Measurements from ENCODE around the gene ADAMTS14. TPM values are rescaled to one million over a fixed set of nuclear protein-coding genes. Genes with fewer than 3 reads are reported as not detected.
"Not testable (repeated sequence)": the region's sequence is repeated elsewhere in the genome, so short reads cannot be mapped to it uniquely, and the experiment has no call there.

The ADAMTS14 gene, protein sequence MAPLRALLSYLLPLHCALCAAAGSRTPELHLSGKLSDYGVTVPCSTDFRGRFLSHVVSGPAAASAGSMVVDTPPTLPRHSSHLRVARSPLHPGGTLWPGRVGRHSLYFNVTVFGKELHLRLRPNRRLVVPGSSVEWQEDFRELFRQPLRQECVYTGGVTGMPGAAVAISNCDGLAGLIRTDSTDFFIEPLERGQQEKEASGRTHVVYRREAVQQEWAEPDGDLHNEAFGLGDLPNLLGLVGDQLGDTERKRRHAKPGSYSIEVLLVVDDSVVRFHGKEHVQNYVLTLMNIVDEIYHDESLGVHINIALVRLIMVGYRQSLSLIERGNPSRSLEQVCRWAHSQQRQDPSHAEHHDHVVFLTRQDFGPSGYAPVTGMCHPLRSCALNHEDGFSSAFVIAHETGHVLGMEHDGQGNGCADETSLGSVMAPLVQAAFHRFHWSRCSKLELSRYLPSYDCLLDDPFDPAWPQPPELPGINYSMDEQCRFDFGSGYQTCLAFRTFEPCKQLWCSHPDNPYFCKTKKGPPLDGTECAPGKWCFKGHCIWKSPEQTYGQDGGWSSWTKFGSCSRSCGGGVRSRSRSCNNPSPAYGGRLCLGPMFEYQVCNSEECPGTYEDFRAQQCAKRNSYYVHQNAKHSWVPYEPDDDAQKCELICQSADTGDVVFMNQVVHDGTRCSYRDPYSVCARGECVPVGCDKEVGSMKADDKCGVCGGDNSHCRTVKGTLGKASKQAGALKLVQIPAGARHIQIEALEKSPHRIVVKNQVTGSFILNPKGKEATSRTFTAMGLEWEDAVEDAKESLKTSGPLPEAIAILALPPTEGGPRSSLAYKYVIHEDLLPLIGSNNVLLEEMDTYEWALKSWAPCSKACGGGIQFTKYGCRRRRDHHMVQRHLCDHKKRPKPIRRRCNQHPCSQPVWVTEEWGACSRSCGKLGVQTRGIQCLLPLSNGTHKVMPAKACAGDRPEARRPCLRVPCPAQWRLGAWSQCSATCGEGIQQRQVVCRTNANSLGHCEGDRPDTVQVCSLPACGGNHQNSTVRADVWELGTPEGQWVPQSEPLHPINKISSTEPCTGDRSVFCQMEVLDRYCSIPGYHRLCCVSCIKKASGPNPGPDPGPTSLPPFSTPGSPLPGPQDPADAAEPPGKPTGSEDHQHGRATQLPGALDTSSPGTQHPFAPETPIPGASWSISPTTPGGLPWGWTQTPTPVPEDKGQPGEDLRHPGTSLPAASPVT
- 10.1 and 11.0 TPM in 2 replicates for total RNA-seq (2014; rRNA removed; shearing (Covaris generic))

DNA sequence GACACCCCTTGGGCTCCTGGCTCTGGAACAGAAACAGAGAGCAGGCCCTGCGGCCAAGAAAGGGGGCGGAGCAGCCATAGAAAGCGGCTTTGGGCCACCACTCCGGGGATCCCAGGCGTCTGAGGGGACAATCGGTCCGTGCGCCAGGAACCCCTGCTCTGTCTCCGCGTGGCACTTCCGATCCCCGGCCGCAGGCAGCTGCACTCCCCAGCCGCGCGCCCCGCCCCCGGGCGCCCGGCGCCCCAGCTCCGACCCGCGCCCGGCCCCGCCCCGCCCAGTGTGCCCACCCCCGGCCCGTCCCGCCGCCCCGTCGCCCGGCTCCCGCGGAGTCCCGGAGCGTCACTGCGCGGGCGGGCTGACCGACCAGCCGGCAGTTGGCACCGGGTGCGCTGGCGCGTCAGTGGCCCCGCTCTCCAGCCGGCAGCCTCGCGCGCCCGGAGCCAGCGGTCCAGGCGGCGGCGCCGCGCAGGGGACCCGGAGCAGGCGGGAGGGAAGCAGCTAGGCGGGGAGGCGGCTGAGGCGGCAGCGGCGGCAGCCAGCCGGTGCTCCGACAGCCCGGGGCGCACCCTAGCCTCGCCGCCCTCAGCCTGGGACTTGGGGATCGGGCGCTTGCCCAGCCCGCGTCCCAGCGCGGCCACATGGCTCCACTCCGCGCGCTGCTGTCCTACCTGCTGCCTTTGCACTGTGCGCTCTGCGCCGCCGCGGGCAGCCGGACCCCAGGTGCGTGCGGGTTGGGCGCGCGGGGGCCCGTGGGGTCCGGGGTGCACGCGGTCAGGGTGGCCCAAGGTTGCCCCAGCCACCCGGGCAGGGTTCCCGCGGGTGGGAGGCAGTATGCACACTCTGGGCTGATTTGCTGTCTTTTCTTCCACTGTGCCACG is at the start of gene ADAMTS14:
Gene ADAMTS14 (plus strand): TSS at position 342 of the 878 bp plus-strand sequence. CDS start 297 bp downstream, at position 639.
- peak; percentile 91 for DNase-seq (ENCODE audit: low read depth)

DNA sequence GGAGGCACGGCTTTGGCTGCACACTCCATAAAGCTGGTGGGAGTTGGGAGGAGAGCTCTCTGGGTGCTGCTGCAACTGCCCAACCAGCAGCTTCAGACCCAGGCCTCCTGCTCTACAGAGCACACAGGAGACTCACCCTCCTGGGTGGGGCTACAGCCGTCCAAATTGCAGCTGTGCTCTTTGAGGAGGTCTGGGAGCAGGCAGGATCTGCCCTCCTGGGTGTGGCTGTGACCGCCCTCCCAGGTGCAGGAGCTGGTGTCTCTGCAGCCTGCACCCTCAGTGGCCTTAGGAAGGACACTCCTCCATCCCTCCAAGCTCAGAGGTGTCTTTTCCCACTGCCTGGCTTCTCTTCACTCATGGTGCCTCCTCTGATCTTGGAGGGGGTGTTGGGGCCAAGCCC is 49.8 kb upstream of the ADAMTS14 start:
- DNase-seq (ENCODE audit: low read depth) = no peak

DNA sequence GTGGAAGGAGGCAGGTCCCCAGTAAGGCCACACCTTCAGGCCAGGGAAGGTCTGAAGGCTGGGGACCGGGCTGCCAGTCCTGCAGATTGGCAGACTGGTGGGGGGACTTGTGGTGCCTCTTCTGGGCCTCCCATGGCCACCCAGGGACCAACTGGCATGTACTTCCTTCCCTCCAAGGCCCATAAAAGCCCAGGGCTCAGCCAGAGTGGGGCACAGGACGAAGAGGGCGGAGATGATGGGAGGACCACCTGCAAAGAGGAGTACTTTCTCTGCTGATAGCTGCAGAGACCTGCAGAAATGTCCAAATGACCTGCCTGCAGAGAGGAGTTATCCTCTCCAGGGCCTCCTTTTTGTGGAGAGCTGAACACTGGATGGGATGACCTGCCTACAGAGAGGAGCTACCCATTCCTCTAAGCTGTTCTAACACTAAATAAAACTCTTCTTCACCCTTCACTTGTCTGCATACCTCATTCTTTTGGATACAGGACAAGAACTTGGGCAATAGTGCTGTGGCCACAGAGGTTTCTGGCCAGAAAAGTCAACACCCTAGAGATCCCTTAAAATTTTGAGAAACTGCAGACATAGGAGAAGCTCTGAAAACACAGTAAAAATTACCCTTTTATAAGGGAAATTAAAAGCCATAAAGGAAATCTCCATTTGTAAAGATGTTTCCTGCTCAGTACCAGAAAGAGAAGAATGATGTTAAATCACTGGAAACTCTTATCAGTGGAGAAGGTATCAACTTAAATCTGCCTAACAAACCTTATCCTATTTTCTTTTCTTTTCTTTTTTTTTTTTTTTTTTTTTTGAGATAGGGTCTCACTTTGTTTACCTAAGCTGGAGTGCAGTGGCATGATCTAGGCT is 49.1 kb upstream of the ADAMTS14 start:
- DNase-seq (ENCODE audit: low read depth) = no peak

DNA sequence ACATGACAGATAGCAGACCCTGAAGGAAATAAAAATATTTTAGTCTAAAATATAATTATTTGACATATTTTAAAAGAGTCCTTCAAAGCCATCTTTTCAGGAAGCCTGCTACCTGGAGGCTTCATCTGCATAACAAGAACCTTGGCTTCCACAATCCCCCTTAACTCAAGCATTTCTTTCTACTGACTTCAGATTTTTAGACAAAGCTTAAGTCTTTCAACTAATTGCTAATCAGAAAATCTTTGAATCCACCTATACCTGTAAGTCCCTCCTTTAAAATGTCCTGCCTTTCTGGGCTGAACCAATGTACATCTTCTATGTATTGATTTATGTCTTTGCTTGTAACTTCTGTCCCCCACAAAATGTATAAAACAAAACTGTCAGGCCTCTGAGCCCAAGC is 46.2 kb upstream of the ADAMTS14 start:
- DNase-seq (ENCODE audit: low read depth) = no peak

DNA sequence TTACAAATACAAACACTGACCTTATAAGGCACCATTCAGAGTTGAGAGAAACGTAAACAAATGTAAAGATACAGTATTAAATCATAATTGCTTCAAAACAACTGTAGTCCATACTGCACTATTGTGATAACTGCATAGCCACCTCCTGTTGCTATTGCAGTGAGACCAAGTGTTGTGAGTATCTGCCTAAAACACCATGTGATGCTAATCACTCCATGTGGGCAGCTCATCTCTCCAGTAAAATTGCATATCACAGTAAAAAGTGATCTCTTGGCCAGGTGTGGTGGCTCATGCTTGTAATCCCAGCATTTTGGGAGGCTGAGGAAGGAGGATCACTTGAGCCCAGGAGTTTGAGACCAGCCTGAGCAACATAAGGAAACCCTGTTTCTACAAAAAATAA is 43.0 kb upstream of the ADAMTS14 start:
- no peak for DNase-seq (ENCODE audit: low read depth)

DNA sequence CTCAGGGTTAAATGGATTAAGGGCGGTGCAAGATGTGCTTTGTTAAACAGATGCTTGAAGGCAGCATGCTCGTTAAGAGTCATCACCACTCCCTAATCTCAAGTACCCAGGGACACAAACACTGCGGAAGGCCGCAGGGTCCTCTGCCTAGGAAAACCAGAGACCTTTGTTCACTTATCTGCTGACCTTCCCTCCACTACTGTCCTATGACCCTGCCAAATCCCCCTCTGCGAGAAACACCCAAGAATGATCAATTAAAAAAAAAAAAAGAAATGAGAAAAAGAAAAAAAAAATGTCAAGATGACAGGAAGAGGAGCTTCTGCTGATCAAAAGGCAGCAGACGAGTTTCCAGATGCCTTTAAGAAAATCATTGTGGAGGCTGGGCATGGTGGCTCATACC is 40.6 kb upstream of the ADAMTS14 start:
- DNase-seq (ENCODE audit: low read depth) = not testable (repeated sequence)

DNA sequence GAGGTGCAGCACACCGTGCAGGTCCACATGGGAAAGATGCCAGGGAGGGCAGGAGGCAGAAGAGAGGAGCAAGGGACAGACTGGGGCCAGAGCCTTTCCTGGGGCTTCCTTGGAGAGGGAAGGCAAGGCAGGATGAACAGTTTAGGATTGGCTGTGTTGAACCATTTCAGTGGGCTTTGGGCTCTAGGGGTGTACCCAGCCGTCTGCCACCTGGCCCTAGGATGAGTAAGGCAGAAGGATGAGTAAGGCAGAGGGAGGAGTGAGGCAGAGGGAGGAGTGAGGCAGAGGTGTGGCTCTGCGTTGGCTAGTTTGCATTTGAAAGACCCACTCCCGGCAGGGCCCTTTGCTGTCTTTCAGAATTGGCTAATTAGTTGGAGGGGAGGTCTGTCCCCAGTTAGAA is 38.3 kb upstream of the ADAMTS14 start:
- DNase-seq (ENCODE audit: low read depth) = peak; percentile 60

DNA sequence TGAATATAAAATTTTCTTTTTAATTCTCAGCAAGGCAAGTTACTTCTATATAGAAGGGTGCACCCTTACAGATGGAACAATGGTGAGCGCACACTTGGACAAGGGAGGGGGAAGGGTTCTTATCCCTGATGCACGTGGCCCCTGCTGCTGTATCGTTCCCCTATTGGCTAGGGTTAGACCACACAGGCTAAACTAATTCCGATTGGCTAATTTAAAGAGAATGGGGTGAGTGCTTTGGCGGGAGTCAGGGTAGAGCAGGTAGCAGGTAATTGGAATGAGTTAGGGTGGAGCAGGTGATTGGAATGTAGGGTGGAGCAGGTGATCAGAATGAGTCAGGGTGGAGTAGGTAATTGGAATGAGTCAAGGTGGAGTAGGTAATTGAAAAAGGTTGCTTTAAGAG is 37.8 kb upstream of the ADAMTS14 start:
- not testable (repeated sequence) for DNase-seq (ENCODE audit: low read depth)

DNA sequence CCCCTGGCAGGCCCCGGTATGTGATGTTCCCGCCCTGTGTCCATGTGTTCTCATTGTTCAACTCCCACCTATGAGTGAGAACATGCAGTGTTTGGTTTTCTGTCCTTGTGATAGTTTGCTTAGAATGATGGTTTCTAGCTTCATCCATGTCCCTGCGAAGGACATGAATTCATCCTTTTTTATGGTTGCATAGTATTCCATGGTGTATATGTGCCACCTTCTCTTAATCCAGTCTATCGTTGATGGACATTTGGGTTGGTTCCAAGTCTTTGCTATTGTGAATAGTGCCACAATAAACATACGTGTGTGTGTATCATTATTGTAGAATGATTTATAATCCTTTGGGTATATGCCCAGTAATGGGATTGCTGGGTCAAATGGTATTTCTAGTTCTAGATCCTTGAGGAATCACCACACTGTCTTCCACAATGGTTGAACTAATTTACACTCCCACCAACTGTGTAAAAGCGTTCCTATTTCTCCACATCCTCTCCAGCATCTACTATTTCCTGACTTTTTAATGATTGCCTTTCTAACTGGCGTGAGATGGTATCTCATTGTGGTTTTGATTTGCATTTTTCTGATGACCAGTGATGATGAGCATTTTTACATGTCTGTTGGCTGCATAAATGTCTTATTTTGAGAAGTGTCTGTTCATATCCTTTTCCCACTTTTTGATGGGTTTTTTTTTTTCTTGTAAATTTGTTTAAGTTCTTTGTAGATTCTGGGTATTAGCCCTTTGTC is 32.5 kb upstream of the ADAMTS14 start:
- DNase-seq (ENCODE audit: low read depth) = not testable (repeated sequence)

DNA sequence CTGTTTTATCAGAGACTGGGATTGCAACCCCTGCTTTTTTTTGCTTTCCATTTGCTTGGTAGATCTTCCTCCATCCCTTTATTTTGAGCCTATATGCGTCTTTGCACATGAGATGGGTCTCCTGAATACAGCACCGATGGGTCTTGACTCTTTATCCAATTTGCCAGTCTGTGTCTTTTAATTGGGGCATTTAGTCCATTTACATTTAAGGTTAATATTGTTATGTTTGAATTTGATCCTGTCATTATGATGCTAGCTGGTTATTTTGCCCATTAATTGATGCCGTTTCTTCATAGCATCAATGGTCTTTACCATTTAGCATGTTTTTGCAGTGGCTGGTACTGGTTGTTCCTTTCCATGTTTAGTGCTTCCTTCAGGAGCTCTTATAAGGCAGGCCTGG is 29.0 kb upstream of the ADAMTS14 start:
- DNase-seq (ENCODE audit: low read depth) = not testable (repeated sequence)

DNA sequence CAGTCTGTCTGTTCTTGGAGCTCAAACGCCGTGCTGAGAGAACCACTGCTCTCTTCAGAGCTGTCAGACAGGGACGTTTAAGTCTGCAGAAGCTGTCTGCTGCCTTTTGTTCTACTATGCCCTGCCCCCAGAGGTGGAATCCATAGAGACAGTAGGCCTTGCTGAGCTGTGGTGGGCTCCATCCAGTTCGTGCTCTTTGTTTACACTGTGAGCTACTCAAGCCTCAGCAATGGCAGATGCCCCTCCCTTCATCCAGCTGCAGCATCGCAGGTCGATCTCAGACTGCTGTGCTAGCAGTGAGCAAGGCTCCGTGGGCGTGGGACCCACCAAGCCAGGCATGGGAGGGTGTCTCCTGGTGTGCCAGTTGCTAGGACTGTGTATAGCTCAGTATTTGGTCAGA is 27.3 kb upstream of the ADAMTS14 start:
- not testable (repeated sequence) for DNase-seq (ENCODE audit: low read depth)

DNA sequence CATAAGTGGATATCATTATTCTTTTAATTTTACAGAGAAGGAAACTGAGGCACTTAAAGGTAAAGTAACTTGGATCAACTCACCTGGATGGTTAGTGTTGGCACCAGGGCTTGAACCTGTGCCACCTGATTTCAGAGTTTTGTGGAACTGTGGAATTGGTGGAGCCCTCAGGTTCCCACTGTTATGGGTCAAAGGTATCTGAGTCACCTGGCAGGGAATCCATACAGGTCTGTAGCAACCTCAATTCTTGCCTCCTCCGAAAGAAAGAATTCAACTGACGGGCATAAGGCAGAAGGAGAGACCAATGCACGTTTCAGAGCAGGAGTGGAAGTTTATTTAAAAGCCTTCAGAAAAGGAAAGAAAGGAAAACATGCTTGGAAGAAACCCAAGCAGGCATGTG is 25.2 kb upstream of the ADAMTS14 start:
- DNase-seq (ENCODE audit: low read depth) = no peak

DNA sequence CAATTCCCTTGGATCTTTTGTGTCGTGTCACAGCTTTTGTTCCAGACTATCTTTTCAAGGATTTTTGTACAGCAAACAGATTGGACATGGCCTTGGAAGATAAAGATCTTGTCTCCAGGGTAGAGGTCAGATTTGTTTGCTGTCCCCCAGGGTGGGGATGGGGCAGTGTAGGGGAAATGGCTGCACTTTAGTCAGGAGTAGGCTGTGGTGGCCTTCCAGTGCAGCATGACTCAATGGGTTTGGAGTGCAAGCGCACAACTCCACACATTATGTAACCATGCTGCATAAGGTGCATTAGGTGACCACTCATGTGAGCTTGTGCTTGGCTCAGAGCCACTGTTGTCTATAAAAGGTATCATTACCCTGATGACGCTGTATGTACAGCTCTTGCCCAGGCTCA is 23.9 kb upstream of the ADAMTS14 start:
- no peak for DNase-seq (ENCODE audit: low read depth)

DNA sequence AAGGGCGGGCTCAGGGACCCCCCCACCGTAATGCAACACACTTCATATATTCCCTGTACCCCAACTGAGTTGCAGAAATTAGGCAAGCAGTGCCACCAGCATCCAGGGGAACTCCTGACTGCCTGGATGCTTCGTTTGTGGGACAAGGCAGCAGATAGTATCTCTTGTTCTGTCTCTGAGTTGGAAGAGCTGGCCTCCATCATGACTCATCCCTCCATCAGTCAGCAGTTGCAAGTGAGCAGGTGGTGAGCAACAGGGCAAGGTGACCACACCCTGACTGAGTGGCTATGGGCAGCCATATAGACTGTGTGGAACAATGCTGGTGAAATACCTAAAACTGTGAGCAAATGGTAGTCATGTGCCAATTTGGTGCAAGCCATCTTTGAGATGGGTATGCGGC is 22.8 kb upstream of the ADAMTS14 start:
- peak; percentile 90 for DNase-seq (ENCODE audit: low read depth)

DNA sequence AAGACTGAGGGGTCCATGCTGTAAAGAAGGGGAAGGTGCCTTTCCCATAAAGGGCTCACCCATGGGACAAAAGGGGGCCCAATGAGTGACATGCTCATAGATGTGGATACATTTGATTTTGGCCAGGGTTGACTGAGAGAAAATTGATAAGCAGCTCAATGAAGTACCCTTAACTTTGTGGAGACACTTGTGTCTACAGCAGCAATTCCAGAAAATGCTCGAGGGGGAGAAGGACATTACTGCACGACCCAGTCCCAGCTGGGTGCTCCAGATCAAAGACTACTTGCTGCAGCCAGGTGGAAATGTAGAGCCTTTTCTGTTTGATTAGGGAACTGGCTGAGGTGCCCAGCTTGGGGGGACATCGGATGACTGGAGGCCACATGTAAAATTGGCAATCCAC is 22.2 kb upstream of the ADAMTS14 start:
- no peak for DNase-seq (ENCODE audit: low read depth)

DNA sequence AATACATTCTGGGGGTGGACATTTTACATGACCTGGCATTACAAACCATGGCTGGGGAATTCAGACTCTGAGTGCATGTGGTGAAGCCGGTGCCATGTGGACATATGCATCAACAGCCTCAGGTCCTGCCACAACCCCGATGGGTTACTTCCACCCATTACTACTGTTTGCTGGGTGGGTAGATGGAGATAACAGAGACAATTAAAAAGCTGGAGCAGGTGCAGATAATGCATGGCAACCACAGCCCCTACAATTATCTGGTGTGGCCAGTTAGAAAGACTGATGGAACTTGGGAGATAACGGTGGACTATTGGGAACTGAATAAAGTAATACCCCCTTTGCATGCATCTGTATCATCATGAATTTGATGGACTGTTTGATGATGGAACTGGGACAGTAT is 21.6 kb upstream of the ADAMTS14 start:
- no peak for DNase-seq (ENCODE audit: low read depth)

DNA sequence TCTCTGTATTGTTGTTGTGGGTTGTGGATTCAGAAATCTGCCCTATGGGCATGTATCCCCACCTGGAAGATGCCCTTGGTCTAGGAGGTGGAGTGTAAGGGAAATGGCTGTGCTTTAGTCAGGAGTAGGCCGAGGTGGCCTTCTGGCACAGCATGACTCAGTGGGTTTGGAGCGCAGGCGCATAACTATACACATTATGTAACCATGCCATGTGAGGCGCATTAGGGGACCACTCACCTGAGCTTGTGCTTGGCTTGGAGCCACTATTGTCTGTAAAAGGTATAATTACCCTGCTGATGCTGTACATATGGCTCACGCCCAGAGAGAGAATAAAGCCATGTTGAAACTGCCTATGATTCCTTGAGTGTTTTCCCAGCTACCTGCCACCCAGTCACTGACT is 20.6 kb upstream of the ADAMTS14 start:
- DNase-seq (ENCODE audit: low read depth) = no peak

DNA sequence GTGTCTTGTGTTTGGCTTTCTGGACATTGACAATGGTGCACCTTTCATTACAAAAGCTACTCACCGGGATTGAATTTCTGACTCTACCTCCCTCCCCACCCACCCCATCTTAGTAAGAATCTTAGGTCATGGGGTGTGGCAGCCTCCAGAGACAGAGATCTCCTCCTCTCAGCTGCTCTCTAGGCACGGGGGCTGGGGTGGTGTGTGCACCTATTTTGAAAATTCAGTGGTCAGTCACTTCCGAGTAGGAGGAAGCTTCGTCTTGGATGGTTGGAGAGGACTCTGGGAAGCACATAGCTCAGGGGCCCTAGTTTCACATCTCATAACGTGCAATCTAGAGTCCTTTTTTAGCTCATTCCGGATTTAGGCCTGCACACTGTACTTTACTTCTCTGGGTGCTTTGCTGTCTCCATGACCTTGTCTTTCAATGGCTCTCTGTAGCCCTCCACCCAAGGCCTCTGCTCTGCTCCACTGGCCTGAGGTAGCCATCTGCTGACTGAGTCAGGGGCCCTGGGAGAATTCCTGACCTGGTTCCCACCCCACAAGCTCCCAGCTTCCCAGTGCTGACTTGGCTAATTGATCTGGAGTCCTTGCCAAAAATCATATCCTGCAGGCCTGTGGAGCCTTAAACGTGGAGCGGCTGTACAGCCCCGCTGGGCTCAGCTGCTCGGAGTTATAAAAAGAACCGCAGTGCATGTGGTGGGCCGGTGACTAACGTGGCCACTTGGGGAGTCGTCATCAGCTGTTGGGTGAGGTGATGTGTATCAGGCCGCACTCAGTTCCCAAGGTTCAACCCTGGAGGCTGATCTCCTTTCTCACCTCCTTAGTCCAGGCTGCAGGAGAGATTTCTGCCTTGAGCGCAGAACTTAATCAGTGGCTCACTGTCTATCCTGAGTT is 19.3 kb upstream of the ADAMTS14 start:
- DNase-seq (ENCODE audit: low read depth) = peak; percentile 99

Measured in RPMI7951 (cell line).